GM23248 (cell line): Measurements from ENCODE around the gene CCL27. TPM values are rescaled to one million over a fixed set of nuclear protein-coding genes. Genes with fewer than 3 reads are reported as not detected.
"Not testable (repeated sequence)": the region's sequence is repeated elsewhere in the genome, so short reads cannot be mapped to it uniquely, and the experiment has no call there.

ENCODE experiments used
- DNase-seq: peaks from one replicate; pipeline ENCODE4 v3.0.0-alpha.2; 2015
- H2AFZ ChIP-seq: fragments of 200-600 bp; sonication (generic); 2 replicates; pipeline ENCODE4 v1.6.1; 2016; ENCODE audit warnings: antibody characterized with exemption
- H3F3A ChIP-seq: fragments of 200-600 bp; sonication (generic); 2 replicates; pipeline ENCODE4 v1.6.1; 2016; ENCODE audit warnings: mild to moderate bottlenecking, antibody characterized with exemption, mixed run types; ENCODE audit not compliant: insufficient read depth
- H3K27ac ChIP-seq: fragments of 200-600 bp; sonication (generic); 2 replicates; pipeline ENCODE4 v1.5.1; 2016; ENCODE audit warnings: mild to moderate bottlenecking
- H3K27me3 ChIP-seq: fragments of 200-600 bp; sonication (generic); replicated peaks from 2 replicates; pipeline ENCODE4 v1.6.1; 2016; ENCODE audit warnings: mild to moderate bottlenecking; ENCODE audit not compliant: insufficient read depth
- H3K36me3 ChIP-seq: fragments of 200-600 bp; sonication (generic); 2 replicates; pipeline ENCODE4 v1.6.1; 2016; ENCODE audit warnings: low read depth, mild to moderate bottlenecking
- H3K4me1 ChIP-seq: fragments of 200-600 bp; sonication (generic); 2 replicates; pipeline ENCODE4 v1.6.1; 2016; ENCODE audit warnings: mild to moderate bottlenecking; ENCODE audit not compliant: insufficient read depth
- H3K4me2 ChIP-seq: fragments of 200-600 bp; sonication (generic); one replicate; pipeline ENCODE4 v1.6.1; 2016; ENCODE audit warnings: mild to moderate bottlenecking; ENCODE audit not compliant: unreplicated experiment
- H3K4me3 ChIP-seq: fragments of 200-600 bp; sonication (generic); 2 replicates; pipeline ENCODE4 v1.5.1; 2016; ENCODE audit warnings: mild to moderate bottlenecking
- H3K79me2 ChIP-seq: fragments of 200-600 bp; sonication (generic); 2 replicates; pipeline ENCODE4 v1.6.1; 2016; ENCODE audit warnings: mild to moderate bottlenecking; ENCODE audit not compliant: insufficient read depth
- H3K9ac ChIP-seq: fragments of 200-600 bp; sonication (generic); 2 replicates; pipeline ENCODE4 v1.6.1; 2016; ENCODE audit warnings: mild to moderate bottlenecking
- H3K9me2 ChIP-seq: fragments of 200-600 bp; sonication (generic); 2 replicates; pipeline ENCODE4 v1.6.1; 2016; ENCODE audit warnings: mixed run types, mild to moderate bottlenecking, moderate library complexity; ENCODE audit not compliant: insufficient read depth
- H3K9me3 ChIP-seq: fragments of 200-600 bp; sonication (generic); one replicate; pipeline ENCODE4 v1.6.1; 2017; ENCODE audit warnings: low read depth
- H4K20me1 ChIP-seq: fragments of 200-600 bp; sonication (generic); 2 replicates; pipeline ENCODE4 v1.6.0; 2016; ENCODE audit not compliant: insufficient read depth
- EZH2 ChIP-seq: fragments of 200-600 bp; sonication (generic); IDR thresholded peaks from 2 replicates; pipeline ENCODE4 v1.6.1; 2018; ENCODE audit warnings: antibody characterized with exemption, mild to moderate bottlenecking; ENCODE audit not compliant: insufficient read depth, poor library complexity, severe bottlenecking
- EZH2phosphoT487 ChIP-seq: fragments of 200-600 bp; sonication (generic); IDR thresholded peaks from 2 replicates; pipeline ENCODE4 v1.6.1; 2018; ENCODE audit warnings: antibody characterized with exemption, moderate library complexity, mild to moderate bottlenecking, low read depth; ENCODE audit not compliant: insufficient read depth
- WGBS, 2 experiments: methylation state at CpG; one replicate each; pipeline ENCODE4 v1.1.6; 2015 to 2017; ENCODE audit warnings: low lambda C conversion rate in 2 of 2, low coverage in 1 of 2; ENCODE audit errors: missing lambda C conversion rate in 2 of 2; 5-methylcytosine and 5-hydroxymethylcytosine counted together
- in situ Hi-C: fragments of 300-500 bp; cut with MboI; formaldehyde crosslinking; loops from 2 replicates; pipeline ENCODE4 v1.15.0; 2020
- polyA plus RNA-seq: library from polyadenylated mRNA; unstranded; fragments of >200 nt; fragmentation: Nextera tagmentation; extraction: Ambion mirVana; gene quantifications from 2 replicates; pipeline ENCODE4 v1.2.1, GENCODE V29; 2016
- total RNA-seq: library from RNA; depleted of rRNA; stranded (reverse); fragments of >200 nt; shearing (Covaris generic); gene quantifications from 2 replicates; pipeline ENCODE4 v1.2.3, GENCODE V29; 2014

CCL27 gene
- total and polyA plus RNA-seq, 2 experiments from 2014 or later = 0.50 TPM; not detected in 1

DNA sequence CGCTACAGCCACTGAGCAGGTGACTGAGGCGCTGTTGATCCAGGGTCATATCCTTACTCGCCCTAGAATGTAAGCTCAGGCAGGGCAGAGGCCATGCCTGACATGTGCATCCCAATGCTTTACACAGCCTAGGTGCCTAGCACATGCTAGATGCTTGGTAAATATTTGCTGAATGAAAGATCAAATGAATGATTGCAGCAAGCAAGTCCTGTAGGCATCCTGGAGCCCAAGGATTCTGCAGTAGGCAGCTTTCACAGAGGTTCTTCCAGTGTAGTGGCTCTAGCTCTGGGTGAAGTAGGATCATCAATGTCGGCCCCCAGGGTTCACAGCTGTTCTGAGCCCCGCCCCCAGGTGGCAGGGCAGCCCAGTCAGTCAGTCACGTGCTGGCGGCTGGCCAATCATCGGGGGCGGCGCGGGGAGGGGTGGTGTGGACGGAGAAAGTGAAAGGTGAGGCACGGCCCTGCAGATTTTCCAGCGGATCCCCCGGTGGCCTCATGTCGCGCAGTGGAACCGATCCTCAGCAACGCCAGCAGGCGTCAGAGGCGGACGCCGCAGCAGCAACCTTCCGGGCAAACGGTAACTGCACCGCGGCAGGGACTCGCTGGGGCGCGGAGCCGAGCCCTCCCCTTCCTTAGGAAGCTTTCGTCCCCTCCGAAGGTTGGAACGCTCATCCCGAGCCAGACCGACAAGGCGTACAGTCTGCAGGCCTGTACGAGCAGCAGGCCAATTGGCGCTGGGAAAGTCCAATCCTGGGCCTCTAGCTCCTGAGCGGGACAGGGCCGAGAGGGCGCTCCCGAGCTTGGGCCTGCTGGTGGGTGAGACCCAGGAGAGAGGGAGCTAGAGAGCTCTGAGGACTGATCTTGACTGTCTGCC is 16.0 kb downstream of the CCL27 start, which contains the start of gene GALT:
Gene GALT, plus strand, starts transcription at position 465 of the 873 bp plus-strand sequence. Its CDS starts 30 bp downstream, at position 495.
- peaks cover 16% of the 10 kb centered on the region for H3K4me1 ChIP-seq
- peaks cover 13% of the 10 kb centered on the region; the same call in 1 of the 2 replicates for H3F3A ChIP-seq
- H2AFZ ChIP-seq = peak within 1 kb of the TSS; percentile 95
- H3K36me3 ChIP-seq = no peaks in the 10 kb centered on the region
- peak within 1 kb of the TSS; percentile 74 for H3K27ac ChIP-seq
- no peaks in the 10 kb centered on the region for H3K27me3 ChIP-seq
- H3K4me2 ChIP-seq = peak within 1 kb of the TSS; percentile 80
- 5% methylated on average over 32 to 43 of the region's 43 CpGs for WGBS, 2 experiments
- in situ Hi-C loops = no loop called here
- H3K79me2 ChIP-seq = peaks cover 15% of the 10 kb centered on the region
- H4K20me1 ChIP-seq = no peaks in the 10 kb centered on the region
- TF ChIP-seq EZH2 (no peak), EZH2phosphoT487 (no peak)
- H3K4me3 ChIP-seq = peak within 1 kb of the TSS; percentile 78
- DNase-seq = peak; percentile 89
- H3K9me2 ChIP-seq = no peaks in the 10 kb centered on the region
- H3K9me3 ChIP-seq = no peaks in the 10 kb centered on the region
- H3K9ac ChIP-seq = peak within 1 kb of the TSS; percentile 85

- Histone ChIP-seq H3K27ac (no peak overlapping the region), H3K36me3 (no peaks in the 10 kb centered on the region), H3K4me1 (peaks cover 12% of the 10 kb centered on the region), H3K9ac (no peak overlapping the region), H3K9me2 (no peaks in the 10 kb centered on the region), H4K20me1 (no peaks in the 10 kb centered on the region), H3K4me3 (no peak overlapping the region), H3K9me3 (no peaks in the 10 kb centered on the region), H3K27me3 (no peaks in the 10 kb centered on the region), H3K79me2 (peaks cover 15% of the 10 kb centered on the region), H3F3A (0 out of 2 replicates have a peak, but pooled peaks cover 4% of the 10 kb centered on the region), H3K4me2 (no peak overlapping the region), H2AFZ (no peak overlapping the region)
- in situ Hi-C loops = no loop called here
- no peak for DNase-seq
- TF ChIP-seq EZH2phosphoT487 = no peak
- no peak for TF ChIP-seq EZH2
These were observed 17.6 kb downstream of the CCL27 start for GRCh38 chr9:34644766-34645314.

- no peak overlapping the region for H3K9ac ChIP-seq
- H3K27me3 ChIP-seq = no peaks in the 10 kb centered on the region
- DNase-seq = no peak
- H2AFZ ChIP-seq = no peak overlapping the region
- H3K27ac ChIP-seq = no peak overlapping the region
- H3K9me2 ChIP-seq = no peaks in the 10 kb centered on the region
- H4K20me1 ChIP-seq = no peaks in the 10 kb centered on the region
- H3K36me3 ChIP-seq = no peaks in the 10 kb centered on the region
- H3K4me3 ChIP-seq = no peak overlapping the region
- H3K4me2 ChIP-seq = no peak overlapping the region
- H3F3A ChIP-seq = 0 out of 2 replicates have a peak, but pooled peaks cover 4% of the 10 kb centered on the region
- WGBS, 2 experiments = 94% methylated on average over 1 of the region's 1 CpG
- no peaks in the 10 kb centered on the region for H3K9me3 ChIP-seq
- H3K4me1 ChIP-seq = peaks cover 13% of the 10 kb centered on the region
- H3K79me2 ChIP-seq = peaks cover 7% of the 10 kb centered on the region
- in situ Hi-C loops = no loop called here
- TF ChIP-seq EZH2phosphoT487 = no peak
- no peak for TF ChIP-seq EZH2
These were observed 19.8 kb downstream of the CCL27 start for GRCh38 chr9:34642679-34643078.

DNA sequence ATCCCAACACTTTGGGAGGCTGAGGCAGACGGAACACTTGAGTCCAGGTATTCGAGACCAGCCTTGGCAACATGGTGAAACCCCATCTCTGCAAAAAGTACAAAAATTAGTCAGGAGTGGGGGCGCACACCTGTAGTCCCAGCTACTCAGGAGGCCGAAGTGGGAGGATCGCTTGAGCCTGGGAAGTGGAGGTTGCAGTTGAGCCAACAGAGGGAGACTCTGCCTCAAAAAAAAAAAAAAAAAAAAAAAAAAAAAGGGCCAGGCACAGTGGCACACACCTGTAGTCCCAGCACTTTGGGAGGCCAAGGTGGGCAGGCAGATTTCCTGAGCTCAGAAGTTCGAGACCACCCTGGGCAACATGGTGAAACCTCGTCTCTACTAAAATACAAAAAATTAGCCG is 23.1 kb downstream of the CCL27 start:
- H2AFZ ChIP-seq = not testable (repeated sequence)

More for the DNA sequence above, 23.1 kb downstream of the CCL27 start:
- H3K9me2 ChIP-seq, in situ Hi-C loops, H3K4me1 ChIP-seq, H3K36me3 ChIP-seq, H3K9me3 ChIP-seq, DNase-seq, H3F3A ChIP-seq, H3K9ac ChIP-seq, H3K27ac ChIP-seq, H3K27me3 ChIP-seq, H3K4me2 ChIP-seq, H3K4me3 ChIP-seq, H4K20me1 ChIP-seq: not testable (repeated sequence)
- 95 to 98% methylated on average over 8 of the region's 8 CpGs for WGBS, 2 experiments
- peaks cover 23% of the 10 kb centered on the region for H3K79me2 ChIP-seq
